Neural progenitor cell (in vitro differentiated cells): ENCODE results near the gene ZCCHC3.

Experiments used
- EZH2 ChIP-seq: fragments of 200-600 bp; sonication (generic); IDR thresholded peaks from 2 replicates; pipeline ENCODE4 v1.6.1; 2017; ENCODE audit warnings: antibody characterized with exemption, mild to moderate bottlenecking, moderate library complexity
- EZH2phosphoT487 ChIP-seq: fragments of 200-600 bp; sonication (generic); IDR thresholded peaks from 2 replicates; pipeline ENCODE4 v1.6.1; 2017; ENCODE audit warnings: antibody characterized with exemption

DNA sequence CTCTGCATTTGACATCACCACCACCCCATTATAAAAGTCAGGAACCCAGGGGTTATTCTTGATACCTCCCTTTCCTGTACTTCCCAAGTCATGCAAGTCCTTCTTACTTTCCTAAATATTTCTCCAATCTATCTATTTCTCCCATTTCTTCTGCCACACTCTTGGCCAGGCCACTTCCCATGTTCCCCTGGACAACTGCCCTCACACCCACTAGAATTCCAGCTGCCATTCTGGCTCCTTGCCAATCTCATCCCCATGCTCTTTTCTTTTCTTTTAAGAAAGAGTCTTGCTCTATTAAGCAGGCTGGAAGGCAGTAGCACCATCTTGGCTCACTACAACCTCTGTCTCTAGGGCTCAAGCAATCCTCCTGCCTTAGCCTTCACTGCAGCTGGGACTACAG, 24.7 kb upstream of the ZCCHC3 start:
- no peak for TF ChIP-seq EZH2
- no peak for TF ChIP-seq EZH2phosphoT487
